Measurements from ENCODE around the gene SH2D2A.

The SH2D2A gene

GRCh38 chr1:156822680-156823079 lies 6.0 kb upstream of the SH2D2A start:
- DNase-seq = no peak

- peak; percentile 71 for DNase-seq
These were observed 5.2 kb upstream of the SH2D2A start for GRCh38 chr1:156821801-156822200.

GRCh38 chr1:156815961-156816422 lies 656 bp downstream of the SH2D2A start:
- no peak for DNase-seq

GRCh38 chr1:156815307-156815826 lies 1.3 kb downstream of the SH2D2A start:
- no peak for DNase-seq

- peak; percentile 63 for DNase-seq
These were observed 1.9 kb downstream of the SH2D2A start for GRCh38 chr1:156814571-156815260.

- DNase-seq = peak; percentile 84
These were observed 2.7 kb downstream of the SH2D2A start for GRCh38 chr1:156813750-156814570.

- no peak for DNase-seq
These were observed 3.4 kb downstream of the SH2D2A start for GRCh38 chr1:156813298-156813697.

- no peak for DNase-seq
These were observed 4.2 kb downstream of the SH2D2A start for GRCh38 chr1:156812293-156812990.

- DNase-seq = no peak
These were observed 5.5 kb downstream of the SH2D2A start for GRCh38 chr1:156811168-156811567.

GRCh38 chr1:156809711-156810366 lies 6.8 kb downstream of the SH2D2A start:
- DNase-seq = no peak

GRCh38 chr1:156809281-156809680 lies 7.4 kb downstream of the SH2D2A start:
- DNase-seq = no peak

- no peak for DNase-seq
These were observed 8.2 kb downstream of the SH2D2A start for GRCh38 chr1:156808186-156809030.

GRCh38 chr1:156807627-156808026 lies 9.0 kb downstream of the SH2D2A start:
- peak; percentile 43 for DNase-seq

- DNase-seq = no peak
These were observed 9.9 kb downstream of the SH2D2A start for GRCh38 chr1:156806512-156807440.

GRCh38 chr1:156805766-156806511 lies 10.7 kb downstream of the SH2D2A start:
- DNase-seq = no peak

GRCh38 chr1:156804572-156805243 lies 11.9 kb downstream of the SH2D2A start:
- no peak for DNase-seq

- no peak for DNase-seq
These were observed 12.6 kb downstream of the SH2D2A start for GRCh38 chr1:156804026-156804425.

GRCh38 chr1:156803086-156803851 lies 13.4 kb downstream of the SH2D2A start:
- DNase-seq = no peak
